K562 treated with DMSO at 1 percent for 24 hours (cell line): Measurements from ENCODE around the gene GORASP2. TPM values are rescaled to one million over a fixed set of nuclear protein-coding genes. Genes with fewer than 3 reads are reported as not detected.

ENCODE experiments used
- total RNA-seq: library from RNA; unstranded; fragments of 300-600 nt; gene quantifications from 2 replicates; pipeline ENCODE4 v1.2.3, GENCODE V29; 2022; ENCODE audit warnings: low read depth; ENCODE audit not compliant: insufficient read depth

GORASP2 gene
- 112 and 114 TPM in 2 replicates for total RNA-seq

DNA sequence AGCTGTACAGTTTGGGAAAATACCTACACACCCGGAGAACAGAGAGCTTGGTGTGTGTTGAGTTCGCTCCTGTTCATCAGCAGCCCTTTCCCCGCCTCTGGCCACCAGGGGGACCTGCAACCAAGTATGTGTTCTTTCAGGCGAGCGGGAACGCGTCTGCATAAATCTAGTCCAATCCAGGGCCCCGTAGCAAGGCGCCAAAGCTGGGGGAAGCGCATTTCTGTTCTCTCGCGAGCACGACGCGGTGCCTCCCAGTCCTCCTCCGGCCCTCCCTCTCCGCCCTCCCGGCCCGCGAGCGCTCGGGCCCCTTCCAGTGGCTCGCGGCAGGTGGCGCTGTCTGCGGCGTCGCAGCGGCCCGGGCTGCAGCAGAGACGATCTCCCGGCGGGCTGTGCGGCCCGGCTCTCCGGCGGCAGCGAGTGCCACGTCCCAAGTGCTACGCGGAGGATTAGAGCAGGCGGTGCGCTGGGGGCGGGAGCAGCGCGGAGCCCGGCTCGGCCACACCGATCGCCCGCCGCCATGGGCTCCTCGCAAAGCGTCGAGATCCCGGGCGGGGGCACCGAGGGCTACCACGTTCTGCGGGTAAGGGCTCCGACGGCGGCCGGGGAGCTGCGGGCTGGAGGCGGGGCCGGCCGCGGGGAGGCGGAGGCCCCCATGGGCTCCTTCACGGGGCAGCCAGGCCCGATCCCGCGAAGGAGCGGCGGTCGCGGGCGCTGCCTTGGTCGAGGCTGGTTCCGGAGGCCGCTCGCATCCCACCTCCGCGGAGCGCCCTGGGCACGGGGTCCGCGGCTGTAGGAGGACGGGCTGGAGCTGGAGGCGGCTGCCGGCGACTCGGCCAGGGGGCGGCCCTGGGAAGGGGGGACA is at the start of gene GORASP2:
TSS of gene GORASP2 (plus strand) at position 430 of the 862 bp plus-strand sequence. CDS start at position 518, 88 bp downstream.

Other genes starting within 250 kb of the GORASP2 start
- 8.3 and 9.3 TPM in 2 replicates for gene SP5, start 213.9 kb upstream of the GORASP2 start, total RNA-seq
- gene ERICH2, start 158.9 kb upstream of the GORASP2 start, total RNA-seq = 5.1 and 5.3 TPM in 2 replicates
- gene GAD1, start 112.4 kb upstream of the GORASP2 start, total RNA-seq = 19.2 and 20.7 TPM in 2 replicates
- 29.0 and 31.0 TPM in 2 replicates for gene TLK1, start 231.6 kb downstream of the GORASP2 start, total RNA-seq